OCI-LY7 (cell line): ENCODE results near the gene EHBP1.

Experiments used
- EZH2phosphoT487 ChIP-seq: fragments of 200-600 bp; sonication (generic); IDR thresholded peaks from 2 replicates; pipeline ENCODE4 v1.6.1; 2018; ENCODE audit warnings: low read depth, borderline replicate concordance, mild to moderate bottlenecking, mixed run types, antibody characterized with exemption, low read length, moderate library complexity, mixed read lengths
- TF ChIP-seq, protein P1 (sequence below): fragments of 200-600 bp; sonication (generic); conservative IDR thresholded peaks from 2 replicates; pipeline ENCODE4 v1.5.1; 2014; ENCODE audit warnings: mild to moderate bottlenecking, antibody characterized with exemption, low read length, moderate library complexity, mixed read lengths

DNA sequence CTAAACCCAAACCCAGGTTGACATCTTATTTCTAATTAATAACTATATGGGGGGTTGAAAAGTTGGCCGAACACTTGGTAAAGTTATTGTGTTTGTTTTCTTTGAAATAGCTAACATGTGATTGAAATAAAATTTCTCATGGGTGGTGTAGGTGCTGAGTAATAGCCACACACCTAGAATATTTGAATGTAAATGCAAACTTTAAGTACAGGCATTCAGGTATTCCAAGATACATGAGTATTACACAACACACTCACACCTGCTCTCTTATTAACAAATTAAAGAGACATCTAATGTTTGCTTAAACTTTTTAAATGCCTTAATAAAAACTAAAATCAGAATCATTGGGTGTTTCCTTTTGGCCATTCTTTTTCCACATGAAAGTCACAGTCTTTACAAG lies 165.5 kb downstream of the EHBP1 start:
- TF ChIP-seq, protein P1, sequence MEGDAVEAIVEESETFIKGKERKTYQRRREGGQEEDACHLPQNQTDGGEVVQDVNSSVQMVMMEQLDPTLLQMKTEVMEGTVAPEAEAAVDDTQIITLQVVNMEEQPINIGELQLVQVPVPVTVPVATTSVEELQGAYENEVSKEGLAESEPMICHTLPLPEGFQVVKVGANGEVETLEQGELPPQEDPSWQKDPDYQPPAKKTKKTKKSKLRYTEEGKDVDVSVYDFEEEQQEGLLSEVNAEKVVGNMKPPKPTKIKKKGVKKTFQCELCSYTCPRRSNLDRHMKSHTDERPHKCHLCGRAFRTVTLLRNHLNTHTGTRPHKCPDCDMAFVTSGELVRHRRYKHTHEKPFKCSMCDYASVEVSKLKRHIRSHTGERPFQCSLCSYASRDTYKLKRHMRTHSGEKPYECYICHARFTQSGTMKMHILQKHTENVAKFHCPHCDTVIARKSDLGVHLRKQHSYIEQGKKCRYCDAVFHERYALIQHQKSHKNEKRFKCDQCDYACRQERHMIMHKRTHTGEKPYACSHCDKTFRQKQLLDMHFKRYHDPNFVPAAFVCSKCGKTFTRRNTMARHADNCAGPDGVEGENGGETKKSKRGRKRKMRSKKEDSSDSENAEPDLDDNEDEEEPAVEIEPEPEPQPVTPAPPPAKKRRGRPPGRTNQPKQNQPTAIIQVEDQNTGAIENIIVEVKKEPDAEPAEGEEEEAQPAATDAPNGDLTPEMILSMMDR, result no peak
- TF ChIP-seq EZH2phosphoT487, result no peak
